ENCODE results near the gene STAG1.

DNA sequence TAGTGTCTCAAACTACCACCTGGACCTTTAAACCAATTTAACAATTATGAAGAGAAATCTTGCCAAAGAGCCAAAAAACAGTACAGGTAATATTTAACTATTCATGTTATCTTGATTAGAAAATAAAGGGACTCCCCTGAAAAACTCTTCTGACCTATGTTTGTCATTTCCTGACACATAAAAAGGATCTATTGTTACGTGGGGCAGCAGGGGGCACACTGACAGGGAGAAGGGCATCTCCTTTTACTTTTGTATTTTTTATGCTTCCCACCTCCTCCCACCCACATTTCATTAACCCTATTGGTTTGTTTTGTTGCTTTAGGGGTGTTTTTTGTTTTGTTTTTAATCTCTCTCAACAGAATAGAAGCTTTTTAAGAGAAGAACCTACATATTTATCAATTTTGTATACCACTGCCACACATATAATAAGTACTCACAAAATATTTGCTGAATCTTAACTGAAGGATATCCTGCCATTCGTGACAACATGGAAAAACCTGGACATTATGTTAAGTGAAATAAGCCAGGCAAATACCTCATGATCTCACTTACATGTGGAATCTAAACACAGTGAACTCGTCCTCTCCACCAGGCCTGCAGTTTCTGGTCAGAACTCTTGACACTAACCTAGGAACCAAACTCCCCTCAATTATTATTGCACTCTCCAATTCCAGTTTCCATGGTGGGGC lies 17.7 kb downstream of the STAG1 start:
- TF ChIP-seq, protein P1, sequence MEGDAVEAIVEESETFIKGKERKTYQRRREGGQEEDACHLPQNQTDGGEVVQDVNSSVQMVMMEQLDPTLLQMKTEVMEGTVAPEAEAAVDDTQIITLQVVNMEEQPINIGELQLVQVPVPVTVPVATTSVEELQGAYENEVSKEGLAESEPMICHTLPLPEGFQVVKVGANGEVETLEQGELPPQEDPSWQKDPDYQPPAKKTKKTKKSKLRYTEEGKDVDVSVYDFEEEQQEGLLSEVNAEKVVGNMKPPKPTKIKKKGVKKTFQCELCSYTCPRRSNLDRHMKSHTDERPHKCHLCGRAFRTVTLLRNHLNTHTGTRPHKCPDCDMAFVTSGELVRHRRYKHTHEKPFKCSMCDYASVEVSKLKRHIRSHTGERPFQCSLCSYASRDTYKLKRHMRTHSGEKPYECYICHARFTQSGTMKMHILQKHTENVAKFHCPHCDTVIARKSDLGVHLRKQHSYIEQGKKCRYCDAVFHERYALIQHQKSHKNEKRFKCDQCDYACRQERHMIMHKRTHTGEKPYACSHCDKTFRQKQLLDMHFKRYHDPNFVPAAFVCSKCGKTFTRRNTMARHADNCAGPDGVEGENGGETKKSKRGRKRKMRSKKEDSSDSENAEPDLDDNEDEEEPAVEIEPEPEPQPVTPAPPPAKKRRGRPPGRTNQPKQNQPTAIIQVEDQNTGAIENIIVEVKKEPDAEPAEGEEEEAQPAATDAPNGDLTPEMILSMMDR (IDR thresholded peaks at IDR 0.05): no peak
- TF ChIP-seq POLR2A (IDR thresholded peaks at IDR 0.05): no peak
